HG02943 (cell line): ENCODE results near the gene SDCCAG8.

Experiments used
- ATAC-seq: cut with Tn5 transposase; IDR thresholded peaks from one replicate; pipeline ENCODE4 v1.9.1; 2021; ENCODE audit warnings: mild to moderate bottlenecking, low read depth, moderate library complexity; ENCODE audit not compliant: unreplicated experiment

The SDCCAG8 gene

GRCh38 chr1:243280571-243281129 lies 24.8 kb downstream of the SDCCAG8 start:
- no peak for ATAC-seq

- ATAC-seq, result no peak
Observed at GRCh38 chr1:243281672-243282071, 25.8 kb downstream of the SDCCAG8 start.

- ATAC-seq, result no peak
Observed at GRCh38 chr1:243286409-243287122, 30.7 kb downstream of the SDCCAG8 start.

GRCh38 chr1:243287123-243287460 lies 31.3 kb downstream of the SDCCAG8 start:
- no peak for ATAC-seq

- ATAC-seq, result peak; percentile 84
Observed at GRCh38 chr1:243287652-243288051, 31.8 kb downstream of the SDCCAG8 start.

- no peak for ATAC-seq
Observed at GRCh38 chr1:243288062-243288461, 32.2 kb downstream of the SDCCAG8 start.

- ATAC-seq, result no peak
Observed at GRCh38 chr1:243291292-243291691, 35.5 kb downstream of the SDCCAG8 start.

- ATAC-seq, result no peak
Observed at GRCh38 chr1:243292117-243292516, 36.3 kb downstream of the SDCCAG8 start.

GRCh38 chr1:243293941-243294722 lies 38.3 kb downstream of the SDCCAG8 start:
- ATAC-seq, result no peak

GRCh38 chr1:243294723-243295121 lies 38.9 kb downstream of the SDCCAG8 start:
- no peak for ATAC-seq

- ATAC-seq, result no peak
Observed at GRCh38 chr1:243299069-243299468, 43.2 kb downstream of the SDCCAG8 start.

GRCh38 chr1:243301059-243301458 lies 45.2 kb downstream of the SDCCAG8 start:
- ATAC-seq, result no peak

GRCh38 chr1:243311809-243312208 lies 56.0 kb downstream of the SDCCAG8 start:
- no peak for ATAC-seq

- peak; percentile 21 for ATAC-seq
Observed at GRCh38 chr1:243312952-243313634, 57.3 kb downstream of the SDCCAG8 start.

GRCh38 chr1:243313635-243314536 lies 58.0 kb downstream of the SDCCAG8 start:
- ATAC-seq, result peak; percentile 78

- ATAC-seq, result no peak
Observed at GRCh38 chr1:243315455-243315854, 59.6 kb downstream of the SDCCAG8 start.

- no peak for ATAC-seq
Observed at GRCh38 chr1:243315893-243316292, 60.1 kb downstream of the SDCCAG8 start.

- ATAC-seq, result no peak
Observed at GRCh38 chr1:243316366-243316989, 60.6 kb downstream of the SDCCAG8 start.

GRCh38 chr1:243320224-243320623 lies 64.4 kb downstream of the SDCCAG8 start:
- no peak for ATAC-seq

- ATAC-seq, result no peak
Observed at GRCh38 chr1:243322326-243322725, 66.5 kb downstream of the SDCCAG8 start.
